DMS 273 (cell line): Measurements from ENCODE around the gene GPR39.
A peak's percentile ranks its signal among the peaks of the same experiment; 100 is the strongest.

Experiments used
- DNase-seq: peaks from one replicate; lab custom pipeline; 2025; ENCODE audit not compliant: unreplicated experiment; lab: John Stamatoyannopoulos, UW

The GPR39 gene

GRCh38 chr2:132560562-132560961 is 144.0 kb downstream of the GPR39 start:
- DNase-seq: no peak

GRCh38 chr2:132562245-132562644 is 145.6 kb downstream of the GPR39 start:
- DNase-seq: no peak

- DNase-seq: no peak
These were observed 147.5 kb downstream of the GPR39 start for GRCh38 chr2:132564065-132564464.

DNA sequence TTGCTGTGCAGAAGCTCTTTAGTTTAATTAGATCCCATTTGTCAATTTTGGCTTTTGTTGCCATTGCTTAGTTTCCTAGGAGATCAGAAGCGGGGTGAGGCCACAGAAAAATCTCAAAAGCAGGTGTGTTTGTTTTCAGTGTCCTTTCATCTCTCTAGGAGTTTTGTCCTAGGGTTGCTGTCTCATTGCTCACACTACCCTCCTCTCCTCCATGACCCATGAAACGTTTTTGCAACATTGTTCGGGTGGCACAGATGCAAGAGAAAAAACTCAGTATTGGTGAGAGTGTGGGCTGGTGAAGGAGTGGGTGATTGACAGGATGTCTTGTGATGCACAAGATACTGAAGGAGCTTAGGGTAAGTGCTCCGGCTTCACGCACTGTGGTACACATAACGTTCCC is 149.8 kb downstream of the GPR39 start:
- no peak for DNase-seq

DNA sequence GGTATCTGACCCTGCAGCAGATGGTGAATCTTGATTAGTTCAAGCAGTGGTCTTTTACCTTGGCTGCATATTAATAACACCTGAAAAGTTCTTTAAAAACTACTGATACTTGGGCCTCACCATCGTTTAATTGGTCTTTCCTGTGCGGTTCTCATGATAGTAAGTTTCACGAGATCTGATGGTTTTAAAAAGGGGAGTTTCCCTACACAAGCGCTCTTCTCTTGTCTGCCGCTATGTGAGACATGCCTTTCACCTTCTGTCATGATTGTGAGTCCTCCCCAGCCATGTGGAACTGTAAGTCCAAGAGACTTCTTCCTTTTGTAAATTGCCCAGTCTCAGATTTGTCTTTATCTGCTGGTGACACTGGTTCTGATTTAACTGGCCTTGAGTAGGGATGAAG is 151.1 kb downstream of the GPR39 start:
- DNase-seq: no peak

DNA sequence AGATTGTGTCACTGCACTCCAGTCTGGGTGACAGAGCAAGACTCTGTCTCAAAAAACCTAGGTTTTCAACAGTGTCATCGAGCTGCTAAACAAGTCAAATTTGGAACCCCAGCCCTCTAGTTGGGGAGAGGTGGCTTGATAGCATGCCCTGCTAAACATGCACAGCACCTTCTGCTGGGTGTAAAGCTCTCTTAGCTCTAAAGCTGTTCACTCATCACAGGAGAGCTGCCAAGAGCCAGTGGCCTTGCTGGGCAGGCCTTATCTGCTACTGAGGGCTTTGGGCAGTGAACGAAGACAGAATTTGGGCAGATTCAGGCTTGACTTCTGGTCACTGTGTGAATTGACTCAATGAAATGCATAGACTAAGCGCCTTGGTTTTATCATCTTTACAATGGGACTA is 152.1 kb downstream of the GPR39 start:
- DNase-seq: no peak

GRCh38 chr2:132573444-132574007 is 156.9 kb downstream of the GPR39 start:
- DNase-seq: no peak

DNA sequence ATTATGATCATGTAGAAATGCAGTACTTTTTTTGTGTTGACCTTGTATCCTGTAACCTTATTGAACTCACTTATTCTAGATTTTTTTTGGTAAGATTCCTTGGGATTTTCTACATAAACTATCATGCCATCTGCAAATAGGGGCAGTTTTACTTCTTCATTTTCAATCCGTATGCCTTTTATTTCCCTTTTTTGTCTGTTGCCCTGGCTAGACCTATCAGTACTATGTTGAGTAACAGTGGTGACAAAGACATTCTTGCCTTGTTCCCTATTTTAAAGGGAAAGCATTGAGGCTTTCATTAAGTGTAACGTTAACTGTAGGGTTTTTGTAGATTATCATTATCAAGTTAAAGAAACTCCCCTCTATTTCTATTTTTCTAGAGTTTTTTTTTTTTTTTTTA is 161.1 kb downstream of the GPR39 start:
- DNase-seq: no peak

- no peak for DNase-seq
These were observed 165.0 kb downstream of the GPR39 start for GRCh38 chr2:132581591-132581990.

DNA sequence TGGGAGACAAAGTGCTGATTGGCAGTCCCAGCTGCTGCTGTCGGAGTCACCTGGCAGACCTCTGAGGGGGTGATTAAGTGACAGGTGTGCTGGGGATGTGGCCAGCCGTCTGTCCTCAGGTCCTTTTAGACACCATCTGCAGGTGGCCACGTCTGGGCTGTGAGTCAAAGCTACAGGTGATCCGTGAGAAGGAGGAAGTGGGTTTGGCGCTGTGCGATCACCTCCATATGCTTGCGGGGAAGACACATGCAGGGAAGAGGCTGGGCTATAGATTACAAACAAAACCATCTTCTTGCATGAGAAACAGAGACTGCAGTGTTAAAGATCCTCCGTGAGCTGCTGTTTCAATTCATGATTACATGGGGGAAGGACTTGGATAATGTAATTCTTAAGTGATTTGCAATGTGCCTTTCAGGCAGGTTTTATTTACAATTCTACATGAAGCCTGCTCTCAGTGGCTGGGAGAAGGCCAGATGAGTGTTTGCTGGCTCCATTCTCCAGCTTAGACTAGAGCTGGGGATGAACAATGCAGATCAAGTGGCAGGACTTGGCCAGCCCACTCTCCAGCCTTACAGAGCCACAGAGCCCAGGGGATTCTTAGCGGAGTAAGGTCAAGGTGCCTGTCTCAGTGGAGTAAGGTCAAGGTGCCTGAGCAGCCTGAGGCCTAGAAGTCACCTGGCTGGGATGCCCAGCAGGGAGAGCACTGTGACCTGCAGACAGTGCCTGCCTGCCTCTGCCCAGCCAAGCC is 165.6 kb downstream of the GPR39 start:
- DNase-seq: peak; percentile 55

- DNase-seq: peak; percentile 47
These were observed 167.2 kb downstream of the GPR39 start for GRCh38 chr2:132583666-132584360.

DNA sequence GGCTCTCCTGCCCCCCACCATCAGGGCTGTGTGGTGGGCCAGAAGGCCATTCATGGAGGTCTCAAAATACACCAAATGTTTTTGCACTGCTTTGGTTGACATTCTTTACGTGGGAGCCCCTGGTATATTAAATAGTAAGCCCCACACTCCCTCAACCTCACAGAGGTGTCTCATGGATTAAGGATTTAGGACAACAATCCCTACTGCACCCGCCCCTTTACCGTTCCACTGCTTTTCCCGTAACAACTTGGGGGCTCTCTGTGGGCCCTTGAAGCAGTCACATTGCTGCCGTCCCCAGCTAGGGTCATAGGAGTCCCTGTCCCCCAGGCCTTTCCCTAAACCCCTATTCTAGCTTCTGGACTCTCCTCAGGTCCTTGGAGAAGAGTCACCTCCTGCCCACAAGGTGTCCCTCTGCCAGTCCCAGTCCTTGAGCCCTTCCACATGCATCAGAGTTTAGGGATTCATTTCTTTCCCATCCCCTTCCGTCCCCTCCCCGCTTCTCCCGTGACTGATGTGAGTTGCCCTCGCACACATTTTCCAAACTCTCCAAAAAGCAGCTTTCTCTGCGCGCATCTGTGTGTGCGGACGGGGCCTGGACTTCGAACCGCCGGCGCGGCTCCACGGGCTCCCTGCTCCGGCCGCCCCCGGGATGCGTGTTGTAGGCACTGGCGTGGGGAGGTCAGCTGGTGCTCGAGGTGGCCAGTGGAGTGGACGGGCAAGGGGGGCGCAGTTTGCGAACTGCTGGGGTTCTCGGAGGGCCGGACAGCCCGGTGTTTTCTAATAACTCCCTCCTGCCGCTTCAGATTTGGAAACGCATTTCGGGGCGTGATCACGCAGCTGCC is 168.6 kb downstream of the GPR39 start:
- no peak for DNase-seq

- no peak for DNase-seq
These were observed 169.5 kb downstream of the GPR39 start for GRCh38 chr2:132586101-132586511.

DNA sequence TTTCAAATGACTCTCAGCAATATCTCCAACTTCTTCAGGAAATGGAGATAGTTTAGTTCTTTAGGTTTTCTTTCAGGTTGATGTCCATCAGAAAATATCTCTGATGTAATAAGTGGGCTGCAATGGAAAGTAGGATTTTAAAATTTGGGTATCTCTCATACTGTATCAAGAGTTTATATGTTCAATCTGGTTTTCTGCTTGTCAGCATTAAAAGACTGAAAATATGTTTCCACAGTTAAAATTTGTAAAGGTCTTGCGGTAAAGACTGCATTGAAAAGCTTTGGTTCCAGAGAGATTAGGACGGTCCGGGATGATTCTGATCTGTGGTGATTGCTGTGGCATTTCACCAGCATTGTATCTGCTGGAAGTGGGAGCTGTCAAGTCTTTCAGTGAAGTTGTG is 170.2 kb downstream of the GPR39 start:
- DNase-seq: no peak

DNA sequence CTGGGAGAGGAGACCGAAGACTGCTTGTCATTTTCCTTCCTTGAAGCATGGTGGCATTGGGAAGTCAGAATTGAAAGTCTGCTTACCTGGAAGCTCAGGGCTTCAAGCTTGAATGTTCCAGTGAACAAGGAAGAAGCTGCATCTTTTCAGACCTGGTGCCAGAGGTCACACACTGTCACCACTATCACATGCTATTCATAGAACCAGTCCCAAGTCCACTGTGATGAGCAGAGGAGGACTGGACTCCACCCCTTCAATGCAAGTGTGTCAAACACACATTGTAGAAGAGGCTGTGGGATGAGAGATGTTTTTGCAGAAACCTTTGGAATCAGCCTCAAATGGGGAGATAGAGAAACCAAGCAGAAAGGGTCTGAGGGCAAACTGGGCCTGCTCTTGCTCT is 172.0 kb downstream of the GPR39 start:
- no peak for DNase-seq

DNA sequence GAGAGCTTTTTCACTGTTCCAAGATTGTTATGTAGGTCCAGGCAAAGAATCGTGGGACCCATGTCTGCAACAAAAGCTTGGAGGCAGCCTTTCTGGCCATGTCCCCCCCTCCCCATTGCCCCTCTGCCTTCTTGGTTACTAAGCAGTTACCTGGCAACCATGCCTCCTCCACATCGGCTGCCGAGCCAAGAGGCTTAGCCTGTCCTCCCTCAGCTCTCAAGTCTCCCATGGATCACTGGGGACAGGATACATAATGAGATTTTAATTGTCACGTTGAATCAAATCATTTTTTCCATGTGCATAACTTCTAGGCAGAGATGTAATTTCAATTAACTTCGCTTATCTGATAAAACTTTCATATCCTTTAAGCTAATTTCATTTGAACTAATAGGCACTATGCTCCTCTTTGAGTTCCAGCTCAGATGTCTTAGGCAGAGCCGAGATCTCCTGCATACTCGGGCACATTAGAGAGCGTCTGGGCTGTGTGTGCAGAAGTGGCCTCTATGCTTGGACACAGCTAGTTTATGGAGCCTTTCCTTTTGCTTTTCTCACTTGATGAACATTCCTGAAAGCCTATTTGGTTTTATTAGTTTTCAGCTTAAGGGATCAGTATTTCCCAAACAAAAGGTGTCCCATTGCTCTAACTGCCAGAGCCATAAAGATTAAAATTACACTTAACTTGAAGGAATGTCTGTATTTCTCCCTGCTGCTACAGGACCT is 172.7 kb downstream of the GPR39 start:
- no peak for DNase-seq

DNA sequence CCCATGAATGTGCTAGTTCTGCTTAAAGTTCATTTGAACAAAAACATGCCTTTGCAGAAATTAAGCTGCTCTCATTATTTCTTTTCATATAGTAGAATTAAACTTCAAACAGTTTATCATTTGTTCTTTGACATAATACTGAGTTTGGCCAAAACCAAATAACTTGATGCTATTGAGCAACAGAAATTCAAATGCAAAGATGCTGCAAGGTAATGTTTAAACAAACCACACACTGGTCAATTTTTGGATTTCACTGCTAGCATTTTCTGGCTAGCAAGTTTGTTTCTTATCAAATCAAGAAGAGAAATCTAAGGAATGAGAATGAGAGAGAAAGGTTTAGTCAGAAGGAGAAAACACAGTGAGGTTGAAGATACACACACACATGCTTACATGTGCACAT is 173.4 kb downstream of the GPR39 start:
- DNase-seq: no peak

DNA sequence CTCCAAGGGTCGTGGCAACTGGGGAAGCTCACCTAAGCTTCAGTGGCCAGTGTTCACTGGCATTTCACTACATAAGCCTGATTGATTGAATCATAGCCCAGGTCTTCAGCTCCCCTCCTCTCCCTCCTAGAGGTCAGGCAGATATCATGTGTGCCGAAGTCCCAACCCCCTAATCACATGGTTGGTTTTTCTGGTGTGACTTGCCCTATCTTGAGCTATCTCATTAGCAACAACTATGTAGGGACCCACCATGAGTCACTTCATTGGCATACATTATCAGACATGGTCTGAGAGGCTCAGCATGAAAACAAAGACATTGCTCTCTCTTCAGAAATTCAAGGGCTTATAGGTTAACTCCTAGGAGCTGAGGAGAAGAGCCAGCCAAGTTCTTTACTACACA is 176.6 kb downstream of the GPR39 start:
- no peak for DNase-seq

- no peak for DNase-seq
These were observed 178.6 kb downstream of the GPR39 start for GRCh38 chr2:132595186-132595585.

DNA sequence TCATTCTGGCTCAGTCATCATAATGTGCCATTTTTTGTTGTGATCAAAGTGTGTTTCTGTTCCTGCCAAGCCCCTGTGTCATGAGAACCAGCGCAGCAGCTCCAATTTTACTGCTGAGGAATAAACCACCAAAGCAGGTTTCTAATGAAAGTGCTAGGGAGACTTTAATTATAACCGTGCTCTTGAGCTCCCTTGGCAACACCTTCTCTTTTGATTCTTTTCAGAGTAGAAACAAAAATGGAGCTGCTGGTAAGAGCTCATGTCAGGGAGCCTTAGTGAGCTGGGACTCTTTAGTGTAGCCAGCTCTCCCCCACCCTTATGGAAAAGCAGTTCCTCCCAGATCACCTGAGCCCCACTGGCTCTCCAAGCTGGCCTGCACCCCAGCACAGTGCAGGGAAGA is 179.1 kb downstream of the GPR39 start:
- no peak for DNase-seq

GRCh38 chr2:132597166-132597565 is 180.6 kb downstream of the GPR39 start:
- no peak for DNase-seq
